Liver (tissue), 9 donors: ENCODE data around the gene LPAR1. TPM values are rescaled to one million over a fixed set of nuclear protein-coding genes. Genes with fewer than 3 reads are reported as not detected.

Experiments used
- DNase-seq: peaks from one replicate; pipeline ENCODE4 v3.0.0-alpha.2; 2017; ENCODE audit warnings: low spot score
- H3K27ac ChIP-seq, 2 donors: one replicate each; pipeline ENCODE4 v1.7.0; 2013; ENCODE audit warnings: inconsistent platforms in 2 of 2, low read length in 2 of 2, control low read depth in 1 of 2, low read depth in 1 of 2, mild to moderate bottlenecking in 1 of 2
- H3K27me3 ChIP-seq, 4 donors: one replicate each; pipeline versions ENCODE4 v1.6.1 to v1.7.0; 2013; ENCODE audit warnings: low read length in 3 of 4, inconsistent platforms in 1 of 4, mild to moderate bottlenecking in 1 of 4, moderate library complexity in 1 of 4; ENCODE audit not compliant: control insufficient read depth in 4 of 4, insufficient read depth in 4 of 4
- H3K36me3 ChIP-seq, 4 donors: one replicate each; pipeline versions ENCODE4 v1.6.1 to v1.7.0; 2013; ENCODE audit warnings: low read length in 3 of 4, mild to moderate bottlenecking in 3 of 4, low read depth in 1 of 4, moderate library complexity in 1 of 4; ENCODE audit not compliant: control insufficient read depth in 4 of 4, insufficient read depth in 3 of 4
- H3K4me1 ChIP-seq, 4 donors: one replicate each; pipeline versions ENCODE4 v1.6.1 to v1.7.0; 2013; ENCODE audit warnings: low read length in 3 of 4, mild to moderate bottlenecking in 3 of 4, moderate library complexity in 1 of 4; ENCODE audit not compliant: control insufficient read depth in 4 of 4, insufficient read depth in 4 of 4
- H3K4me3 ChIP-seq, 3 donors: one replicate each; pipeline versions ENCODE4 v1.6.1 to v1.7.0; 2013; ENCODE audit warnings: low read length in 3 of 3, control low read depth in 1 of 3, low read depth in 1 of 3, mild to moderate bottlenecking in 1 of 3
- H3K9ac ChIP-seq, 2 donors: one replicate each; pipeline ENCODE4 v1.7.0; 2013; ENCODE audit warnings: low read length in 2 of 2, mild to moderate bottlenecking in 2 of 2, moderate library complexity in 2 of 2, control low read depth in 1 of 2, low read depth in 1 of 2
- H3K9me3 ChIP-seq, 4 donors: one replicate each; pipeline versions ENCODE4 v1.6.1 to v1.7.0; 2013; ENCODE audit warnings: low read length in 3 of 4; ENCODE audit not compliant: control insufficient read depth in 4 of 4
- EGR1 ChIP-seq, 2 donors: IDR thresholded peaks; 2 replicates each; pipeline ENCODE4 v1.6.1; 2016 to 2018; ENCODE audit warnings: antibody characterized with exemption in 2 of 2, low read depth in 2 of 2
- FOXA1 ChIP-seq: IDR thresholded peaks from 2 replicates; pipeline ENCODE4 v1.6.1; 2016; ENCODE audit warnings: antibody characterized with exemption
- FOXA2 ChIP-seq: IDR thresholded peaks from 2 replicates; pipeline ENCODE4 v1.6.1; 2016; ENCODE audit warnings: antibody characterized with exemption
- GABPA ChIP-seq, 2 donors: IDR thresholded peaks in 1 of 2; conservative IDR thresholded peaks in 1 of 2; 2 replicates each; pipeline ENCODE4 v1.6.1; 2016; ENCODE audit warnings: antibody characterized with exemption in 2 of 2, mild to moderate bottlenecking in 1 of 2, moderate library complexity in 1 of 2
- HNF4A ChIP-seq, 2 donors: conservative IDR thresholded peaks; 2 replicates each; pipeline ENCODE4 v1.6.1; 2016; ENCODE audit warnings: antibody characterized with exemption in 2 of 2, mild to moderate bottlenecking in 2 of 2
- HNF4G ChIP-seq: IDR thresholded peaks from 2 replicates; pipeline ENCODE4 v1.6.1; 2016; ENCODE audit warnings: antibody characterized with exemption
- JUND ChIP-seq, 2 donors: IDR thresholded peaks; 2 replicates each; pipeline ENCODE4 v1.6.1; 2016; ENCODE audit warnings: antibody characterized with exemption in 2 of 2
- MAX ChIP-seq: IDR thresholded peaks from 2 replicates; pipeline ENCODE4 v1.6.1; 2016; ENCODE audit warnings: antibody characterized with exemption
- NR2F2 ChIP-seq: IDR thresholded peaks from 2 replicates; pipeline ENCODE4 v1.6.1; 2016; ENCODE audit warnings: antibody characterized with exemption
- RAD21 ChIP-seq, 2 donors: IDR thresholded peaks; 2 replicates each; pipeline ENCODE4 v1.6.1; 2016; ENCODE audit warnings: antibody characterized with exemption in 2 of 2, mild to moderate bottlenecking in 2 of 2
- REST ChIP-seq: IDR thresholded peaks from 2 replicates; pipeline ENCODE4 v1.6.1; 2016; ENCODE audit warnings: antibody characterized with exemption, mild to moderate bottlenecking
- RXRA ChIP-seq, 2 donors: IDR thresholded peaks; 2 replicates each; pipeline ENCODE4 v1.6.1; 2017 to 2018; ENCODE audit warnings: antibody characterized with exemption in 2 of 2, mild to moderate bottlenecking in 1 of 2
- SP1 ChIP-seq: IDR thresholded peaks from 2 replicates; pipeline ENCODE4 v1.6.1; 2018; ENCODE audit warnings: antibody characterized with exemption, mild to moderate bottlenecking
- TAF1 ChIP-seq: conservative IDR thresholded peaks from 2 replicates; pipeline ENCODE4 v1.6.1; 2016; ENCODE audit warnings: antibody characterized with exemption, mild to moderate bottlenecking
- YY1 ChIP-seq: IDR thresholded peaks from 2 replicates; pipeline ENCODE4 v1.6.1; 2016; ENCODE audit warnings: antibody characterized with exemption, mild to moderate bottlenecking
- ZBTB33 ChIP-seq: IDR thresholded peaks from 2 replicates; pipeline ENCODE4 v1.6.1; 2016; ENCODE audit warnings: antibody characterized with exemption
- WGBS: extraction: QIAGEN DNeasy Blood & Tissue Kit; methylation state at CpG from one replicate; pipeline ENCODE4 v1.1.7; 2013; 5-methylcytosine and 5-hydroxymethylcytosine counted together
- polyA plus RNA-seq, 2 donors: library from polyadenylated mRNA; stranded (reverse) in 1 of 2; unstranded in 1 of 2; fragments of 200-250 nt in 1 of 2; fragments of >200 nt in 1 of 2; fragmentation: Nextera tagmentation in 1 of 2; extraction: Ambion mirVana in 1 of 2; gene quantifications; one replicate each; pipeline versions ENCODE4 v1.2.1 to v1.2.3, GENCODE V29; 2013 to 2015
- total RNA-seq, 2 donors: library from RNA; depleted of rRNA; stranded (reverse); fragments of >200 nt; gene quantifications; one replicate each; pipeline ENCODE4 v1.2.3, GENCODE V29; 2014
- TF ChIP-seq, protein P1 (sequence below): fragments of 150-350 bp; IDR thresholded peaks from 2 replicates; pipeline ENCODE4 v1.5.1; 2017; ENCODE audit warnings: improper control_type of control experiment, low read depth, low read length; ENCODE audit not compliant: missing input control
- TF ChIP-seq, protein P2 (sequence below): IDR thresholded peaks from 2 replicates; pipeline ENCODE4 v1.6.1; 2016; ENCODE audit warnings: antibody characterized with exemption
- donor health status: healthy.
- donor health status: healthy.
- donor health status: healthy.
- donor health status: healthy.
- donor health status: healthy.

The LPAR1 gene
- total and polyA plus RNA-seq, 4 donors = 0.51 to 3.6 (median 1.1) TPM

DNA sequence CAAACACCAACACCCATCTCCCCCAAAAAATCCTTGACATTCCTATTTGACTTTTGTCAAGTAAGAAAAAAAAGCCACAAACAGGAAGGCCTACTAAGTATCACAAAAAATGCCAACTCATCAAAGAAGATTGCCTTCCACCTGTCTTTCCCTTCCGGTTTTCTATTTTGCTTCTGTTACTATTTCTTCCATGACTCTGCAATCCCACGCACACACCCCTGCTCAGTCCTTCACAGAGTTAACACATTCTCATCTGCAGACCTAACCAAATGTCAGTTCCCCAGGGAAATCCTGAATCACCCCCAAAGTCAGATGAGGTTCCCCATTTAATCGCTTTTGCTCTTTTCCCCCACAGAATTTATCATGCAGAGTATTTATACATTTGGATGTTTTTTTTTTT, 15.1 kb downstream of the LPAR1 start:
- DNase-seq = no peak
- no peak overlapping the region for H3K27ac ChIP-seq

More for the DNA sequence above, 15.1 kb downstream of the LPAR1 start:
- H3K4me1 ChIP-seq = no peaks in the 10 kb centered on the region
- 80% methylated on average over 3 of the region's 3 CpGs for WGBS
- H3K27me3 ChIP-seq = no peaks in the 10 kb centered on the region
- H3K36me3 ChIP-seq = no peaks in the 10 kb centered on the region
- TF ChIP-seq FOXA2 = no peak
- TF ChIP-seq TAF1 = no peak
- TF ChIP-seq REST = no peak
- no peak for TF ChIP-seq YY1
- TF ChIP-seq HNF4A (conservative IDR thresholded peaks at IDR 0.05) = no peak
- TF ChIP-seq MAX = no peak
- TF ChIP-seq RAD21 (IDR thresholded peaks at IDR 0.05) = no peak
- TF ChIP-seq, protein P1, sequence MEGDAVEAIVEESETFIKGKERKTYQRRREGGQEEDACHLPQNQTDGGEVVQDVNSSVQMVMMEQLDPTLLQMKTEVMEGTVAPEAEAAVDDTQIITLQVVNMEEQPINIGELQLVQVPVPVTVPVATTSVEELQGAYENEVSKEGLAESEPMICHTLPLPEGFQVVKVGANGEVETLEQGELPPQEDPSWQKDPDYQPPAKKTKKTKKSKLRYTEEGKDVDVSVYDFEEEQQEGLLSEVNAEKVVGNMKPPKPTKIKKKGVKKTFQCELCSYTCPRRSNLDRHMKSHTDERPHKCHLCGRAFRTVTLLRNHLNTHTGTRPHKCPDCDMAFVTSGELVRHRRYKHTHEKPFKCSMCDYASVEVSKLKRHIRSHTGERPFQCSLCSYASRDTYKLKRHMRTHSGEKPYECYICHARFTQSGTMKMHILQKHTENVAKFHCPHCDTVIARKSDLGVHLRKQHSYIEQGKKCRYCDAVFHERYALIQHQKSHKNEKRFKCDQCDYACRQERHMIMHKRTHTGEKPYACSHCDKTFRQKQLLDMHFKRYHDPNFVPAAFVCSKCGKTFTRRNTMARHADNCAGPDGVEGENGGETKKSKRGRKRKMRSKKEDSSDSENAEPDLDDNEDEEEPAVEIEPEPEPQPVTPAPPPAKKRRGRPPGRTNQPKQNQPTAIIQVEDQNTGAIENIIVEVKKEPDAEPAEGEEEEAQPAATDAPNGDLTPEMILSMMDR = no peak
- no peak for TF ChIP-seq NR2F2
- no peak for TF ChIP-seq SP1
- TF ChIP-seq RXRA (IDR thresholded peaks at IDR 0.05) = no peak
- TF ChIP-seq FOXA1 = no peak
- no peak for TF ChIP-seq GABPA (IDR thresholded peaks at IDR 0.05 in 1 of 2, conservative IDR thresholded peaks at IDR 0.05 in 1 of 2)
- TF ChIP-seq ZBTB33 = no peak
- TF ChIP-seq JUND (IDR thresholded peaks at IDR 0.05) = no peak
- TF ChIP-seq HNF4G = no peak
- TF ChIP-seq, protein P2, sequence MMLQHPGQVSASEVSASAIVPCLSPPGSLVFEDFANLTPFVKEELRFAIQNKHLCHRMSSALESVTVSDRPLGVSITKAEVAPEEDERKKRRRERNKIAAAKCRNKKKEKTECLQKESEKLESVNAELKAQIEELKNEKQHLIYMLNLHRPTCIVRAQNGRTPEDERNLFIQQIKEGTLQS = no peak
- TF ChIP-seq EGR1 (IDR thresholded peaks at IDR 0.05; ENCODE audit: low read depth in 2 of 2) = no peak
- no peak overlapping the region for H3K4me3 ChIP-seq
- no peaks in the 10 kb centered on the region for H3K9me3 ChIP-seq
- H3K9ac ChIP-seq = no peak overlapping the region
